PFSK-1 (cell line): ENCODE results near the gene SOX5.

Experiments
- POLR2AphosphoS5 ChIP-seq: IDR thresholded peaks from 2 replicates; pipeline ENCODE4 v1.6.1; 2012; ENCODE audit warnings: low read depth, mild to moderate bottlenecking, control low read depth, low read length, moderate library complexity
- SIN3A ChIP-seq: IDR thresholded peaks from 2 replicates; pipeline ENCODE4 v1.6.1; 2012; ENCODE audit warnings: mild to moderate bottlenecking, low read length, moderate library complexity, borderline replicate concordance; ENCODE audit not compliant: insufficient read depth

DNA sequence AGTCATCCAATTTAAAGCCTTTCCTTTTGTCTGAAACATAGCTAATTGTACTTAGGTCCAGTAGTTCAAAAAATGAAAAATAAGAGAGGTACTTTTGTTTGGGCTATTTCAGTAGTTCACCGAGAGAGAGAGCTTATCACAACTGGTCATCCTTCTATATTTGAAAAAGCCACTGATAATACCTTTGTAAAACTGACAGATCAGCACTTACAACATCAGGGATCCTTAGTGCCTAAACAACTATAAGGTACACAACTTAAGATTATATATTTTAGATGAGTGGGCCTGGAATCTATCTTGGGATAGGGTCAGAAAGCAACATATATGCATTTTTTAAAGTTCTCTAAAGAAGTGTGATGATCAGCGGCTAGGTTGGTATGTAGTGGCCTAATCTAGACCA lies 97.9 kb downstream of the SOX5 start:
- TF ChIP-seq SIN3A (no peak), POLR2AphosphoS5 (no peak)
